ENCODE data around the gene PML. TPM values are rescaled to one million over a fixed set of nuclear protein-coding genes. Genes with fewer than 3 reads are reported as not detected.

The PML gene
- total RNA-seq, 1 donor from 2014 or later, result 30.6 TPM

DNA sequence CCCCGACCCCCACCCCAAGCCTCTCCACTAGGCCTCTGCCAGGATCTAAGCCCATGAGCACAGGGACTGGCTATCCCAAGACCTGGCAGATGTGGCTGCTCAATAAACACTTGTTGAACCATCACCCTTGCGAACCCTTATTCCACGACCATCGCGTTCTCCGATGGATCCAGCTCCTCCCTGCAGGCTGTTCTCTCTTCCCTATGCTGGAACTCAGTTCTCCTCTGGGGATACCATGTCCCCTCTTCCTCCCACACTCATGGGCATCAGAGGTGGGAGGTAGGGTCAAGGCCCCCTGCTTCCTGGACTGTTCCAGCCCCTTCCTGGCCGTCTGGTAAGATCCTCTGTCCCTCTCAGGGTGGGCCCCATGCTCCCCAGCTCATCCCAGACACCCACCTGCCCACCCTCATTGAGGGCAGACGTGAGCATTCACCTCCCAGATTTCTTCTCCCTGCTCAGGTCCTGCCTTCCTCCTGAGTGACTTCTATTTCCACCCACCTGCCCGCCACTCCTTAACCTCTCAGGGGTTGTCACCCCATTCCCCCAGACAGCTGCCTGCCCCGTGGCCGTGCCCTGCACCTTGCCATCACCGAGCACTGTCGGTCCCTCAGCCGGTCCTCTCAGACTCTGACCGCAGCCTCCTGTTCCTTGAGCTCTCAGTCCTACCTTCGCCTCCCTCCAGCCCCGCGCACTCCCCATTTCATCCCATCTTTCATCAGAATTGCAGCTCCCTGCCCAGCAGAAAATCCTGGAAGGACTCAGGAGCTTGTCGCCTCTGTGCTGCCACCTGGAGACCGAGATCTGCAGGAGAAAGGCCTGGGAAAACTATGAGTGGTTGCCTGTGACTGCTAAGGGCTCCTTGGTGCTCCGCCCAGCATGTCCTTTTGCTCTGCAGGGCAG, 42.0 kb downstream of the PML start:
- Mint-ChIP-seq H3K4me3 (no peak overlapping the region), H3K36me3 (ENCODE audit: low read depth) (peaks cover 3% of the 10 kb centered on the region), H3K9me3 (no peaks in the 10 kb centered on the region), H3K27me3 (ENCODE audit: low read depth) (no peaks in the 10 kb centered on the region), H3K27ac (ENCODE audit: unreplicated experiment) (peak overlapping the region; percentile 12), H3K4me1 (peaks cover 15% of the 10 kb centered on the region)
- peak; percentile 59 for DNase-seq (ENCODE audit: low read depth, low spot score)
- TF ChIP-seq CTCF (conservative IDR thresholded peaks at IDR 0.05), result peak; percentile 65

DNA sequence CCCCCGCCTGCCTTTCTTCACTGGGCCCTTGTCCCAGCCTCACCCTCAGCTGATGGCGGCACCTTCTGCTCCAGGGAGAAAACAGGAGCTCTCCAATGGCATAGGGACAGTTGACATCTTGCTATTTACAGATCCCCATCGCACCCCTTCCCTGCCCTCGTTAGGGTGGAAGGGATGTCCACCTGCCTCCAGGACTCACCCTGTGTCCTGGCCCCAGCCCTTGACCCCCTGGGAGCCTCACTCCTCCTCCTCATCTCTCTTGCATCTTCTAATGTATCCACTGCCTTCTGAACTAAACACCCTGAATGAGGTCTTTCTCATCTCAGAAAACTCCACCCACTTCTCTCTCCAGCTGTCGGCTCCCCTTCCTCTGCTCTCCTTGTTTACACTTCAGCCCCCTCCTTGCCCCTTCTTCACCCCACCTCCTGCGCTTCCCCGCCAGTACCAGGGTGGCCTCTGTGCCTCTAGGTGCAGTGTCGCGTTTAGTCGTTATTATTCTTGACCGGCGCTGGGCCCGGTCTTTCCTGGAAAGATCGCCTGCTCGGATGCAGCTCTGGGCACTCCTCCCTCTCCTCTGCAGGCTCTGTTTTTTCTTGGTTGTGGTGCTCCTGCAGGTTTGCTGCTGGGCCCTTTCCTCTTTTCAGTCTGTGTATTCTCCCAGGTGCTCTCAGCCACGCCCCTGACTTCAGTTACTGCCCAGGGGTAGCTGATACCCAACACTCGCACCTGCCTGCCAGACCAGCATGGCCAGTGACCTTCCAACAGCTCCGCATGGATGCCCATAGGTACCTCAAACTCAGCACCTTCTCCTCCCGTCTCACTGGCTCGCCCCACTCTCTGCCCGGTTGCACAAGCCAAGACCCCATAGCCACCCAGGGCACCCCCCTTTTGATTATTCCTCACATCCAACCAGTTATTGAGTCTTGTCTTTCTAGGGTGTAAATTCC, 42.9 kb downstream of the PML start:
- Mint-ChIP-seq H3K4me1 (peaks cover 15% of the 10 kb centered on the region), H3K9me3 (no peaks in the 10 kb centered on the region), H3K27me3 (ENCODE audit: low read depth) (no peaks in the 10 kb centered on the region), H3K36me3 (ENCODE audit: low read depth) (peaks cover 3% of the 10 kb centered on the region), H3K27ac (ENCODE audit: unreplicated experiment) (peak overlapping the region; percentile 62), H3K4me3 (no peak overlapping the region)
- DNase-seq (ENCODE audit: low read depth, low spot score), result no peak
- peak; percentile 9 for TF ChIP-seq CTCF (conservative IDR thresholded peaks at IDR 0.05)

GRCh38 chr15:74038707-74039655, 44.5 kb downstream of the PML start:
- no peak for DNase-seq (ENCODE audit: low read depth, low spot score)
- Mint-ChIP-seq H3K27me3 (ENCODE audit: low read depth) (no peaks in the 10 kb centered on the region), H3K4me1 (peaks cover 15% of the 10 kb centered on the region), H3K36me3 (ENCODE audit: low read depth) (peaks cover 3% of the 10 kb centered on the region), H3K9me3 (no peaks in the 10 kb centered on the region), H3K27ac (ENCODE audit: unreplicated experiment) (no peak overlapping the region), H3K4me3 (no peak overlapping the region)
- TF ChIP-seq CTCF (conservative IDR thresholded peaks at IDR 0.05), result no peak

DNA sequence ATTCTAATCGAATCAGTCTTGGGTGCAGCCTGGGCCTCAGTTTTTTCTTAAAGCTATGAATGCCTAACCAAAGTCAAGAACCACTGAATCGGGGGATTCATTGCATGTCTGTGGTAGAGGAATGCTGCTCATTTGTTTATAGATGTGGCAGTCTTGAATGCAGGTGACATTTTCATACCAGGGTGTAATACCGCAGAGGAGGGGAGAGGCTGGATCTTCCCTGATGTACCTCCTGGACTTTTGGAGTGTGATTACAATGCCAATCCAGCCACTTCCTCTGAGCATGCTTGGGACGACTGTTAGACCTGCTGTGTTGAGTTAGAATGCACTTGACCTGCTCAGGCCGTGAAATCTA, 45.1 kb downstream of the PML start:
- no peak for DNase-seq (ENCODE audit: low read depth, low spot score)
- H3K4me3 Mint-ChIP-seq, result no peak overlapping the region
- peaks cover 3% of the 10 kb centered on the region for H3K36me3 Mint-ChIP-seq (ENCODE audit: low read depth)
- no peaks in the 10 kb centered on the region for H3K9me3 Mint-ChIP-seq
- peak overlapping the region; percentile 47 for H3K27ac Mint-ChIP-seq (ENCODE audit: unreplicated experiment)
- no peak for TF ChIP-seq CTCF (conservative IDR thresholded peaks at IDR 0.05)
- H3K27me3 Mint-ChIP-seq (ENCODE audit: low read depth), result no peaks in the 10 kb centered on the region
- H3K4me1 Mint-ChIP-seq, result peaks cover 15% of the 10 kb centered on the region
